ENCODE measurements around the gene JADE3. TPM values are rescaled to one million over a fixed set of nuclear protein-coding genes. Genes with fewer than 3 reads are reported as not detected.

The JADE3 gene
- total and polyA plus RNA-seq, 2 donors (not counting 1 experiment from before 2014, with no cell fraction given), result 5.1 to 5.3 TPM

- Histone ChIP-seq H3K27me3 (ENCODE audit: control insufficient read depth, insufficient read depth, low read length) (no peaks in the 10 kb centered on the region), H3K9me3 (ENCODE audit: control insufficient read depth, insufficient read depth, low read depth, low read length) (no peaks in the 10 kb centered on the region), H3K27ac (ENCODE audit: insufficient read depth, low read length) (no peak overlapping the region), H2AFZ (ENCODE audit: low read length) (no peak overlapping the region), H4K20me1 (ENCODE audit: control insufficient read depth, extremely low read depth, insufficient read depth, low read length) (no peaks in the 10 kb centered on the region), H3K79me2 (ENCODE audit: control insufficient read depth, insufficient read depth, low read length) (no peaks in the 10 kb centered on the region), H3K4me2 (ENCODE audit: extremely low read depth, insufficient read depth, low read length) (no peak overlapping the region), H3K4me1 (ENCODE audit: control insufficient read depth, extremely low read depth, insufficient read depth, low read length) (no peaks in the 10 kb centered on the region), H3K4me3 (replicated peaks in 1 of 4; ENCODE audit: control extremely low read depth in 1 of 4, insufficient read depth in 1 of 4, low read depth in 3 of 4, low read length in 4 of 4) (no peak overlapping the region), H3K9ac (ENCODE audit: insufficient read depth, low read length) (no peak overlapping the region), H3K36me3 (ENCODE audit: control insufficient read depth, insufficient read depth, low read length) (no peaks in the 10 kb centered on the region)
- DNase-seq (ENCODE audit: low read depth in 2 of 2), result peak; percentile 24 to 65
- TF ChIP-seq EZH2 (IDR thresholded peaks at IDR 0.05; ENCODE audit: low read length, missing control alignments) (no peak), CTCF (conservative IDR thresholded peaks at IDR 0.05 in 1 of 2, IDR thresholded peaks at IDR 0.05 in 1 of 2; ENCODE audit: low read depth in 1 of 2, low read length in 2 of 2) (peak; percentile 24 to 41)
Observed at GRCh38 chrX:47093248-47093647, 181.0 kb downstream of the JADE3 start.

GRCh38 chrX:47093860-47094259 is 181.6 kb downstream of the JADE3 start:
- DNase-seq (ENCODE audit: low read depth in 2 of 2), result no peak
- H3K27ac ChIP-seq (ENCODE audit: insufficient read depth, low read length), result no peak overlapping the region
- no peaks in the 10 kb centered on the region for H3K36me3 ChIP-seq (ENCODE audit: control insufficient read depth, insufficient read depth, low read length)
- no peak overlapping the region for H2AFZ ChIP-seq (ENCODE audit: low read length)
- H4K20me1 ChIP-seq (ENCODE audit: control insufficient read depth, extremely low read depth, insufficient read depth, low read length), result no peaks in the 10 kb centered on the region
- no peaks in the 10 kb centered on the region for H3K9me3 ChIP-seq (ENCODE audit: control insufficient read depth, insufficient read depth, low read depth, low read length)
- H3K4me3 ChIP-seq (replicated peaks in 1 of 4; ENCODE audit: control extremely low read depth in 1 of 4, insufficient read depth in 1 of 4, low read depth in 3 of 4, low read length in 4 of 4), result no peak overlapping the region
- H3K79me2 ChIP-seq (ENCODE audit: control insufficient read depth, insufficient read depth, low read length), result no peaks in the 10 kb centered on the region
- TF ChIP-seq EZH2 (IDR thresholded peaks at IDR 0.05; ENCODE audit: low read length, missing control alignments) (no peak), CTCF (conservative IDR thresholded peaks at IDR 0.05 in 1 of 2, IDR thresholded peaks at IDR 0.05 in 1 of 2; ENCODE audit: low read depth in 1 of 2, low read length in 2 of 2) (no peak)
- no peaks in the 10 kb centered on the region for H3K4me1 ChIP-seq (ENCODE audit: control insufficient read depth, extremely low read depth, insufficient read depth, low read length)
- H3K27me3 ChIP-seq (ENCODE audit: control insufficient read depth, insufficient read depth, low read length), result no peaks in the 10 kb centered on the region
- H3K9ac ChIP-seq (ENCODE audit: insufficient read depth, low read length), result no peak overlapping the region
- no peak overlapping the region for H3K4me2 ChIP-seq (ENCODE audit: extremely low read depth, insufficient read depth, low read length)

GRCh38 chrX:47097018-47097417 is 184.8 kb downstream of the JADE3 start:
- H3K9me3 ChIP-seq (ENCODE audit: control insufficient read depth, insufficient read depth, low read depth, low read length), result no peaks in the 10 kb centered on the region
- H3K4me2 ChIP-seq (ENCODE audit: extremely low read depth, insufficient read depth, low read length), result no peak overlapping the region
- H4K20me1 ChIP-seq (ENCODE audit: control insufficient read depth, extremely low read depth, insufficient read depth, low read length), result no peaks in the 10 kb centered on the region
- TF ChIP-seq CTCF (conservative IDR thresholded peaks at IDR 0.05 in 1 of 2, IDR thresholded peaks at IDR 0.05 in 1 of 2; ENCODE audit: low read depth in 1 of 2, low read length in 2 of 2) (no peak), EZH2 (IDR thresholded peaks at IDR 0.05; ENCODE audit: low read length, missing control alignments) (no peak)
- no peaks in the 10 kb centered on the region for H3K4me1 ChIP-seq (ENCODE audit: control insufficient read depth, extremely low read depth, insufficient read depth, low read length)
- H3K27ac ChIP-seq (ENCODE audit: insufficient read depth, low read length), result no peak overlapping the region
- no peak for DNase-seq (ENCODE audit: low read depth in 2 of 2)
- H3K36me3 ChIP-seq (ENCODE audit: control insufficient read depth, insufficient read depth, low read length), result no peaks in the 10 kb centered on the region
- no peak overlapping the region for H3K9ac ChIP-seq (ENCODE audit: insufficient read depth, low read length)
- no peak overlapping the region for H2AFZ ChIP-seq (ENCODE audit: low read length)
- H3K79me2 ChIP-seq (ENCODE audit: control insufficient read depth, insufficient read depth, low read length), result no peaks in the 10 kb centered on the region
- H3K27me3 ChIP-seq (ENCODE audit: control insufficient read depth, insufficient read depth, low read length), result no peaks in the 10 kb centered on the region
- no peak overlapping the region for H3K4me3 ChIP-seq (replicated peaks in 1 of 4; ENCODE audit: control extremely low read depth in 1 of 4, insufficient read depth in 1 of 4, low read depth in 3 of 4, low read length in 4 of 4)

All from fibroblast of lung (primary cell).